GM18502 (cell line): ENCODE data around the gene HDAC4.

ENCODE experiments used
- ATAC-seq: cut with Tn5 transposase; IDR thresholded peaks from one replicate; pipeline ENCODE4 v1.9.1; 2021; ENCODE audit warnings: mild to moderate bottlenecking; ENCODE audit not compliant: unreplicated experiment, poor library complexity

Gene HDAC4

DNA sequence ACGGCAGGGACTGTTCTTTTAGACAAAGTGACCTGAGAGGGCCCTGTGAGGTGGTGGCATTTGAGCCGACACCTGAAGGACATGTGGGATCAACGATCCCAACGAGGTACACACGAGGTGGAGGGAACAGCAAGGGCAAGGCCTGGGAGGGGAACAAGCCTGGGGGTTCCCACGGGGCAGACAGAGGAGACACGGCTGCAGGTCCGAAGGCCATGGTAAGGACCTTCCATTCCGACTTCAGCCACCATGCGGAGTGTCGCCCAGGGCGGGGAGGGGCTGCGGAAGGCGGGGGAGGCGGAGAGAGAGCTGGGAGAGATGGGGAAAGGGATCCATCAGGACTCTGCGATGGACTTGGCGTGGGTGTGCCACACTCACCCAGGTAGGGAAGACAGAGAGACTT lies 151.8 kb downstream of the HDAC4 start:
- ATAC-seq, result no peak

DNA sequence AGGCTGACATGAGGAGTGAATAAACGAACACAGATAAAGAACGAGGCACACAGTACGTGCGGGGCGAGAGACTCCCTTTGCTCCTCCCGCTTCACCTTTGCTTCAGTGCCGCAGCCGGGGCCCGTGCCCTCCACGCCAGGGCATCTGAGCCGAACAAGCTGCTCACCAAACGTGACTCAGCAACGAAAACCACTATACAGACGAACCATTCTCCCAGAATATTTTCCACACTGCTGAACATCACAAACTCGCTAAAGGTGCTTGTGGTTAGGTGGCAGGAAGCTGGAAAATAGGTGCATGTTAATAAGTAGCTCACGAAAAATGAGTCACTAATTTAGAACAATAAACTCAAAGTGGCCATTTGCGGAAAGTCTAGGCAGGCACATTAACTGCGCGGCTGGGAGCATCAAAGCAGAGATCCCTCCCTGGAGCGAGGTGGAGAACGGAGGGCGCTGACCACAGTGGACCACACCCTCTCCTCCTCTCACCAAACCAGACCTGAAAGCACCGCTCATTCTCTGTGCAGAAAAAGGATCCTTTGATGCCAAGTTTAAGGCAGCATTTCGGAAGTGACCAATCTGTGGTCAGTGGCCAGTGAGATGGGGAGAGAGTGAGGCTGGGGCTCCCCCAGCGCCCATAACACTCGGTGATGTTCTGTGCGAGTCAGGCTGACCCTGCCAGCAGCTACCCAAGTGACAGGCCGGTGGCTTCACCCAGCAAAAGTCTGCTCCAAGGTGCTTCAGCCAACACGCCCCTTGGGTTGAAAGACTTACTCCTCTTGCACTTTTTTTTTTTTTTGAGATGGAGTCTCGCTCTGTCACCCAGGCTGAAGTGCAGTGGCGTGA lies 153.2 kb downstream of the HDAC4 start:
- ATAC-seq, result no peak

DNA sequence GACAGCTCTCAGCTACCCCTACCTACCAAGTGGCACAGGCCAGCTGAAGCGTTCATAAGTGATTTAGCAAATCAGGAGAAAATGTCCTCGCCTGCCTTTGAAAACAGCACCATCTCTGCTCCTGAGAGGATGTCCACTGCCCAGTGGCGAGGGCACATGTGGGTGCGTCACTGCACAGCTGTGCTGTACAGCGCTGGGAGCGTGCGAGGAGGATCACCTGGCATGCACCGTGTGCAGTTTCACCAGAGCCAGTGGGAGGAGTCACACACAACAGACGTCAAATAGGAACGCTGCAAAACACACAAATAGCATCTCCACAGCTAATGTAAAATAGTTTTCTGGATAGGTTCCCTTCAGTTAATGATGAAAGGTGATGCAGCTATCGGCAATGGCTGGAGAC lies 154.1 kb downstream of the HDAC4 start:
- ATAC-seq, result no peak

DNA sequence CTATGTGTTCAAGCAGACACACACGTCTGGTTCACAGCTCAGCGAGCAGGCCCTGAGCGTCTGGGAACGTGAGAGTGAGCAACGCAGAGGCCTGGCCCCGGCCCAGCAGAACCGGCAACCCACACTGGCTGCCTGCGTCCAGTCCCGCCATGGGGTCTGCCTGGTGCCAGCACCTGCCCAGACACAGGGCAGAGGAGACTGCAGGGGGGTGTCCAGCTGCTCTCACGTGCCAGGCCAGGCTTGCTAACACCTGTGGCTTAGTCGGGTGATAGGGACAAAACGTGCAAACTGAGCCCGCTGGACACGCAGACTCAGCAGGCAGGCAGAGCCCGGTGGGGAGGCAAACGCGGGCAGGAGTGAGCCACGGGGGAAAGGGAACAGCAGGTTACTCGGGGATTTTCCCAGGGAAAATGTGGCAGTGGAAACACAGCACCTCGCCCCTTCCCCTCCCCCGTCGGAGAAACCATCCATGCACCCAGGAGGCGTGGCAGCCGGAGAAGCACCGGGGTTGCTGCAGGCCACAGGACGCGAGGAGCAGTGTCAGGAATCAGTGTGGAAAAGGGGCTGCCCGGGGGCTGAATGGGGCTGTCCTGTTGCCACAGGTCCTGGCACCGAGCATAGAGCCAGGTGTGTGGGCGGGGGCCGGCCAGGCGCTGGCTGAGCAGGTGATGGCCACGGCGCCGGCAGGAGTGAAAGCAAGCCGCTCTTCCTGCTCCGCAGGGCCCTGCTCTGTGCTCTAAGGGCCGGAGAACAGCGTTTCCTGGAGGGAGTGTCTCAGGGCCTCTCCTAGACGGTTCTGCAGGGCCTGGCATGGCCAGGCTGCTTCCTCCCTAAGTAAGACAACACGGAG lies 154.7 kb downstream of the HDAC4 start:
- ATAC-seq, result no peak

DNA sequence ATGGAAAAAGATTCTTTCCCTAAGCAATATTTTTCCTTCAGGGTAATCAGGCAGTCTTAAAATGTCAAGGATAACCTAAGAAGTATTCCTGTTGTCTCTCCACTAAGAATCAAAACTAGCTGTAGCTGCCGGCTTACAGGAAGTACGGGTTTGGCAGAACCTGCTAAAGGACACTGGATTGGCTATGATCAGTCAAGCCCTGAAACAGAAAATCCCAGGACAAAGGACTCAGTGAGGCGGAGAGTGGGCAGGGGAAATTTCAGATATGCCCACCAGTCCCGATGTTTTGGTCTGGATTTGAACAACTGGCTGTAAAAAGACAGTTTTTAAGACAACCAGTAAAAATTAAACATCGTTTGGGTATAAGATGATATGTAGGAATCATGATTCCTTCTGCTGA lies 155.7 kb downstream of the HDAC4 start:
- no peak for ATAC-seq

DNA sequence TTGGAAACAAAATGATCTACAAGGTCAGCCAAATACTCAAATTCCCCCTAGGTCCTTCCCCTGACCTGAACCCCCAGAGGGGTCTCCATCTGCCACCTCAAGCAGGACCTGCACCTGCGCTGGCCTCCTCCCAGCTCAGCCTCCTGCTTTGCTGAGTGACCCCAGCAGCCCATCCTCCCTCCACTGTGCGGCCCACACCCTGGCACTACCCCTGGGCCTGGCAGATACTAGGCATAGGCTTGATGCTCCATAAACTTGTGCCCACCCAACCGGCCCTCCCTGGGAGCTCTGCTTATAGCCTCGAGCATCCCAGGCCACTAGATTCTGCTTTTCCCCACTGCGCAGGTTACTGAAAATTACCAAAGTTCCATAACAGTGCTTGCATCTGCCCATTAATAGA lies 156.2 kb downstream of the HDAC4 start:
- ATAC-seq, result no peak

DNA sequence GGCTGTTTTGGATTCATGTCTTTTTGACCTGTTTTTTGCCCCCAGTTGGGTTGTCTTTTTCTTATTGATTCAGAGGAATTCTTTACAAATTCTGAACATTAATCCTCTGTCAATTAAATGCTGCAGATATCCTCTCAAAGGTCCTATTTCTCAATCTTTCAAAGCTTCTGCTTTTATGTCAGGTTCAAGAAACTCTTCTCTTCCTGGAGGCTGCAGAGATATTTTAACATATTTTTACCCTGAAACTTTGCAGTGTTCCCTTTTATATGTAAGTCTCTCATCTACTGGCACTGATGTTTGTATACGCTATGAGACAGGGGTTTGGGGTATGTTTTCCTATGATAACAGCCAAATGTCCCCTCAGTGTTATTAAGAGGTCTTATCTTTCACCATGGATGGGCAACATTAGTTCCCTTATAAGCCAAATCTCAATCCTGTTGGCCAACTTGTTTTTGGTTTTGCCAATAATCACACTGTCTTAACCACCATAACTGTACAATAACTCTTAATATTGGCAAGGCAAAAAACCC lies 159.3 kb downstream of the HDAC4 start:
- no peak for ATAC-seq

- ATAC-seq, result no peak
Measured at GRCh38 chr2:239240414-239240881, 160.4 kb downstream of the HDAC4 start.

DNA sequence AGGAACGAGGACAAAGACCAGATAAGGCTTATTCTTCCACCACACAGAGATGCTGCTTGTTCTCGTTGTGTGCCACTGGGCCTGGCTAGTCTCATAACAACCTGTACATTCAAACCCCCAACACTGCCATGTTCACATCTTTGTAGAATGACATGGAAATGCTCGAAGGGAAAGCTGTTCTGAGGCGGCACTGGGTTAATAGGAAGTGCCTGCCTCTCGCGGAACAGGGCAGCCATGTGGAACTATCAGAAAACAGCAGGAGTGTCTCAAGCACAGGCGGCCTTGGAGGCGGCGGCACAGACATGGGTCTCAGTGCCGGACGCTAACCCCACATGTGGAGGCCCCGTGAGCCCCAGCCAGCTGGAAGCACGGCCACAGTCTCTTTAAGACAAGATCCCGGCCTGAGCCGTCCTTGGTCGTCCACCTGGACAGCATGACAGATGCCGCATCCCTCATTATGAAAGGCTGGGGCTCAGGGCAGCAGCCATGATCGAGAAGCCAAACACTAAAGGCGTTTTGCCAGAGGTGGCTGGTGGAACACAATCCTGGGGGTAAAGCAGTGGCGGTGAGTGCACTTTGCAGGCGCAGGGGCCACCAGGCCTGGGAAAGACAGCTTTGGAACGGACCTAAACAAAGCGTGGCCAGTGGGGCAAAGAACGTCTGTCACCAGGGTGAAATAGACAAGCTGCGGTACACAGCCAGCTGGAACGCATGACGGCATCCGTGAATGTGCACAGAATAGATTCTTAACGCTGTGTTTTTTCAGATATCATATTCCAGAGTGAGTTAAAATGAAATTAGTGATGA lies 161.0 kb downstream of the HDAC4 start:
- no peak for ATAC-seq

- ATAC-seq, result no peak
Measured at GRCh38 chr2:239238839-239239606, 161.8 kb downstream of the HDAC4 start.

GRCh38 chr2:239238381-239238780 lies 162.4 kb downstream of the HDAC4 start:
- ATAC-seq, result no peak

DNA sequence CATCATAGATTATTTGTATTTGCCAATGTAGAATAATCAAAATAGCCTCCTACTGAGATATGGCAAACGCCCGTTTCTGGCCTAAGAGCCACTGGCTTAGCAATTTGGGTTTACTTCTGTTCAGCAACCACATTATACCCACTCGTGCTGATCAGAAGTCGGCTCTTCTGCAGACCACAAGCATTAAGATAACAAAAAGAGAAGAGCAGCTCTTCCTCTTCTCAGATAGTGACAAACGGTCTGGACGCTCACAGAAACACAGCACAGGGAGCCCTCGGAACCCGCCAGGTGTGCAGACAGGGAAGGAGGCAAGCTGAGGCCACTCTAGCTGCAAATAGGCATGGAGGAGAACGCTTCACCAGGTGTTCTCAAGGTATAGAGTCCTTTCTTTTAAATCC lies 164.0 kb downstream of the HDAC4 start:
- ATAC-seq, result no peak

DNA sequence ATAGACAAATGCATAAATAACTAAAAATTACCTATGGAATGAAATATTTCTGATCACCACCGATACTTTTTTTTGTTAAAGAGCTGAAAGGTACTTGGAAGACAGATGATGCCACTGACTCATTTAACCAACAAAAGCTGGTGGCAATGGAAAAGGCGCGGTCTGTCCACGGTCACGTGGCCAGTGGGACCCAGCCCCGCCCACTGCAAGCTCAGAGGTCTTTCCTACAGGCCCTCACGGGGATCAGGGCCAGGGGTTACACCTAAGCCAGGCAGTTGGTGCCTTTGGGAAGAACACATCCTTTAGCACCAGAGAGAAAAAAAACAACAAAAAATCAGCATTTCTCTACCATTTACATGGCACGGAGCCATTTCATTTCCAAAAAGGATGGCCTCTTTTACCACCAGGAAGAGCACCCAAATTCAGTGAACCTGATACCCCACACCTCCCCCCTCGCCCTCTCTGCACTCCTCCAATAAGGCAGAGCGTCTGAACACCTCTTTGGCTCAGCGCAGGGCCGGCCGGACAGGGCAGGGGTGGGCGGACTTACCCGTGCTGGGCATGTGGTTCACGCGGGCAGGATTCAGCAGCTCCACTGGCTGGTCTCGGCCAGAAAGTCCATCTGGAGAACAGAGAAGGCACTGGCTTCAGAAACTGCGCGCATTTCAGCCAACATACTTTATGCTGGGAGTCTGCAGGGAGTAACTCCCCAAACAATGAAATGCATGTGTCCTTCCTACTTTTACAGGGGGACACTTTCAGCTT lies 164.6 kb downstream of the HDAC4 start:
- no peak for ATAC-seq

DNA sequence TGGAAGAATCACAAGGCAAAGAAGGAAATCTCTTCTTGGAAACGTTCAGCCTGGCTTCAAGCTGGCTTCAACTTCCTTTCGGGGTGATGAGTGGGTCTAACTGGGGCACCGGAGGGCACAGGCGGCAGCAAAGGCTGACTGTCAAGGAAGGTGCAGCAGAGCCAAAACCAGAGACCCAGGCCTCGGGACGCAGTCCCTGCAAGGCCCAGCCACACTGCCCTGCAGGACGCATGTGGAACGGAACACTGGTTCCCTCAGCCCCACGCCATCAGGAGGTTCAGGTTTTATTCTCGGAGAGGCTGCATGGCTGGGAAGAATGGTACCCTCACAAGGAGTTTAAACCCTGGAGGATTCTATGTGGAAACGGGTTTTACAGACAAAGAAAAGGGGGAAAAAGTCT lies 165.5 kb downstream of the HDAC4 start:
- ATAC-seq, result no peak

GRCh38 chr2:239234191-239235175 lies 166.3 kb downstream of the HDAC4 start:
- no peak for ATAC-seq

DNA sequence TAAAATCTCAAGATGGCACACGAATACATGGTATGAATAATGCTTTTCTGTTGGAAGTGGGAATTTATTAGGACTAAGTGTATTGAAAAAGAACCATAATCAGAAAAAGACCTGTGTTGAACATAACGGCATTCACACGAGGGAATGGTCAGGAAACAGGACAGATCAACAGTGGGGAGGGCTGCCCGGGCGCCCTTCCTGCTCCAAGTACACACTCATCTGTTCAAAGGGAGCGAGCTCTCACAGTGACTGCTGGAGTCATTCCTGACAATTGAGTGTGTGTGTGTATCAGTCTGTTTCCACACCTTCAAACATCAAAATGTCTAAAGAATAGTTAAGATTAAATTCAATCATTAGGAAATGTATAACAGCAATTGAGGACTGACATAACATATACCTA lies 167.2 kb downstream of the HDAC4 start:
- no peak for ATAC-seq

DNA sequence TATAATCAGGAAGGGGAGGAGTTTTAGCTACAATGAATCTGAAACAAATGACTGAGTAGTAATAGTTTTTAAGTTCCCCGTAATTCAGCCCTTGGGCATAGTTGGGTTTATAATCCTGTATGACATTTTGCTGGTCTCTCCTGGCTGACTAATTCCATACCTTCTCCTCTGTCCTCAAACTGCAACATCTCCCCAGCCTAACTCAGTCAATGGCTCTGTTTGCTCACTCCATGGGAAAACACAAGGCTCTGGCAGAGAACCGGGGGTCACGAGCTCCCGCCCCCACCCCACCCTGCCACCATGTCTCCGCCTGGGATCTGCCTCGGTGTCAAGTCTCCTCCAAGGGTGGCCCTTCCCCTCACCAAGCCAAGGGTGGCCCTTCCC lies 168.6 kb downstream of the HDAC4 start:
- ATAC-seq, result no peak
